NCI-H446 treated with DMSO at 0.1 percent for 48 hours (cell line): ENCODE measurements around the gene ATP6V0D1.

ENCODE experiments used
- DNase-seq: peaks from one replicate; lab custom pipeline; 2025; lab: John Stamatoyannopoulos, UW

Gene ATP6V0D1

GRCh38 chr16:67445441-67445912 lies 35.5 kb downstream of the ATP6V0D1 start:
- DNase-seq: no peak

GRCh38 chr16:67445126-67445426 lies 35.9 kb downstream of the ATP6V0D1 start:
- no peak for DNase-seq

GRCh38 chr16:67444259-67445125 lies 36.5 kb downstream of the ATP6V0D1 start:
- no peak for DNase-seq

GRCh38 chr16:67443265-67443664 lies 37.7 kb downstream of the ATP6V0D1 start:
- DNase-seq: no peak

- DNase-seq: no peak
These were observed 38.2 kb downstream of the ATP6V0D1 start for GRCh38 chr16:67442581-67443255.

- peak; percentile 52 for DNase-seq
These were observed 39.0 kb downstream of the ATP6V0D1 start for GRCh38 chr16:67441907-67442306.

GRCh38 chr16:67441271-67441753 lies 39.6 kb downstream of the ATP6V0D1 start:
- peak; percentile 60 for DNase-seq

GRCh38 chr16:67438824-67439393 lies 42.0 kb downstream of the ATP6V0D1 start:
- no peak for DNase-seq

GRCh38 chr16:67438098-67438791 lies 42.7 kb downstream of the ATP6V0D1 start:
- no peak for DNase-seq

GRCh38 chr16:67437513-67437912 lies 43.4 kb downstream of the ATP6V0D1 start:
- DNase-seq: no peak

GRCh38 chr16:67436640-67437193 lies 44.2 kb downstream of the ATP6V0D1 start:
- DNase-seq: no peak

GRCh38 chr16:67435758-67436164 lies 45.2 kb downstream of the ATP6V0D1 start:
- no peak for DNase-seq

GRCh38 chr16:67433131-67433719 lies 47.7 kb downstream of the ATP6V0D1 start:
- no peak for DNase-seq

- DNase-seq: no peak
These were observed 48.5 kb downstream of the ATP6V0D1 start for GRCh38 chr16:67432506-67432890.

GRCh38 chr16:67431775-67432505 lies 49.0 kb downstream of the ATP6V0D1 start:
- DNase-seq: no peak

- no peak for DNase-seq
These were observed 49.8 kb downstream of the ATP6V0D1 start, which contains the start of gene HSD11B2 for GRCh38 chr16:67430977-67431774. Gene HSD11B2 (plus strand): TSS chr16:67431121. CDS start chr16:67431249, 128 bp downstream.

GRCh38 chr16:67430504-67430976 lies 50.4 kb downstream of the ATP6V0D1 start:
- no peak for DNase-seq

- no peak for DNase-seq
These were observed 51.0 kb downstream of the ATP6V0D1 start for GRCh38 chr16:67429799-67430503.
